ENCODE data around the gene HBS1L.

Gene HBS1L

GRCh38 chr6:135025175-135025574 lies 29.4 kb downstream of the HBS1L start:
- no peaks in the 10 kb centered on the region for H3K4me1 ChIP-seq (ENCODE audit: control insufficient read depth, low read length)
- no peak for TF ChIP-seq EZH2phosphoT487 (IDR thresholded peaks at IDR 0.05; ENCODE audit: borderline replicate concordance, low read length)
- TF ChIP-seq, protein P1, sequence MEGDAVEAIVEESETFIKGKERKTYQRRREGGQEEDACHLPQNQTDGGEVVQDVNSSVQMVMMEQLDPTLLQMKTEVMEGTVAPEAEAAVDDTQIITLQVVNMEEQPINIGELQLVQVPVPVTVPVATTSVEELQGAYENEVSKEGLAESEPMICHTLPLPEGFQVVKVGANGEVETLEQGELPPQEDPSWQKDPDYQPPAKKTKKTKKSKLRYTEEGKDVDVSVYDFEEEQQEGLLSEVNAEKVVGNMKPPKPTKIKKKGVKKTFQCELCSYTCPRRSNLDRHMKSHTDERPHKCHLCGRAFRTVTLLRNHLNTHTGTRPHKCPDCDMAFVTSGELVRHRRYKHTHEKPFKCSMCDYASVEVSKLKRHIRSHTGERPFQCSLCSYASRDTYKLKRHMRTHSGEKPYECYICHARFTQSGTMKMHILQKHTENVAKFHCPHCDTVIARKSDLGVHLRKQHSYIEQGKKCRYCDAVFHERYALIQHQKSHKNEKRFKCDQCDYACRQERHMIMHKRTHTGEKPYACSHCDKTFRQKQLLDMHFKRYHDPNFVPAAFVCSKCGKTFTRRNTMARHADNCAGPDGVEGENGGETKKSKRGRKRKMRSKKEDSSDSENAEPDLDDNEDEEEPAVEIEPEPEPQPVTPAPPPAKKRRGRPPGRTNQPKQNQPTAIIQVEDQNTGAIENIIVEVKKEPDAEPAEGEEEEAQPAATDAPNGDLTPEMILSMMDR (IDR thresholded peaks at IDR 0.05; ENCODE audit: low read depth, low read length, poor library complexity, severe bottlenecking) = no peak
- no peaks in the 10 kb centered on the region for H3K9me3 ChIP-seq (ENCODE audit: control insufficient read depth, insufficient read depth, low read length)
- peaks cover 13% of the 10 kb centered on the region for H3K36me3 ChIP-seq (ENCODE audit: control insufficient read depth, low read length)
- H3K27ac ChIP-seq (ENCODE audit: low read depth, low read length) = no peak overlapping the region
- no peaks in the 10 kb centered on the region for H3K27me3 ChIP-seq (ENCODE audit: control insufficient read depth, low read length)
- peaks cover 14% of the 10 kb centered on the region for H3K79me2 ChIP-seq (ENCODE audit: control insufficient read depth, low read length)
- H4K20me1 ChIP-seq (ENCODE audit: control insufficient read depth, insufficient read depth, low read depth, low read length) = no peaks in the 10 kb centered on the region
- H3K9me2 ChIP-seq (replicated peaks; ENCODE audit: control insufficient read depth, low read length) = no peaks in the 10 kb centered on the region
- no peak overlapping the region for H3K4me3 ChIP-seq (ENCODE audit: low read length)
- no peak overlapping the region for H3K4me2 ChIP-seq (ENCODE audit: low read length)
- H3F3A ChIP-seq (ENCODE audit: control insufficient read depth, insufficient read depth) = no peaks in the 10 kb centered on the region

- Histone ChIP-seq H3K4me1 (ENCODE audit: control insufficient read depth, low read length) (no peaks in the 10 kb centered on the region), H3F3A (ENCODE audit: control insufficient read depth, insufficient read depth) (no peaks in the 10 kb centered on the region; the same call in none of the 2 replicates), H3K4me2 (ENCODE audit: low read length) (no peak overlapping the region), H3K27ac (ENCODE audit: low read depth, low read length) (no peak overlapping the region), H3K27me3 (ENCODE audit: control insufficient read depth, low read length) (no peaks in the 10 kb centered on the region), H3K9me2 (replicated peaks; ENCODE audit: control insufficient read depth, low read length) (no peaks in the 10 kb centered on the region), H3K9me3 (ENCODE audit: control insufficient read depth, insufficient read depth, low read length) (no peaks in the 10 kb centered on the region), H3K36me3 (ENCODE audit: control insufficient read depth, low read length) (peaks cover 10% of the 10 kb centered on the region), H3K4me3 (ENCODE audit: low read length) (no peak overlapping the region), H3K79me2 (ENCODE audit: control insufficient read depth, low read length) (peaks cover 15% of the 10 kb centered on the region), H4K20me1 (ENCODE audit: control insufficient read depth, insufficient read depth, low read depth, low read length) (no peaks in the 10 kb centered on the region)
- TF ChIP-seq, protein P1 (IDR thresholded peaks at IDR 0.05; ENCODE audit: low read depth, low read length, poor library complexity, severe bottlenecking) = no peak
- TF ChIP-seq EZH2phosphoT487 (IDR thresholded peaks at IDR 0.05; ENCODE audit: borderline replicate concordance, low read length) = no peak
Measured at GRCh38 chr6:135022050-135022697, 32.4 kb downstream of the HBS1L start.

DNA sequence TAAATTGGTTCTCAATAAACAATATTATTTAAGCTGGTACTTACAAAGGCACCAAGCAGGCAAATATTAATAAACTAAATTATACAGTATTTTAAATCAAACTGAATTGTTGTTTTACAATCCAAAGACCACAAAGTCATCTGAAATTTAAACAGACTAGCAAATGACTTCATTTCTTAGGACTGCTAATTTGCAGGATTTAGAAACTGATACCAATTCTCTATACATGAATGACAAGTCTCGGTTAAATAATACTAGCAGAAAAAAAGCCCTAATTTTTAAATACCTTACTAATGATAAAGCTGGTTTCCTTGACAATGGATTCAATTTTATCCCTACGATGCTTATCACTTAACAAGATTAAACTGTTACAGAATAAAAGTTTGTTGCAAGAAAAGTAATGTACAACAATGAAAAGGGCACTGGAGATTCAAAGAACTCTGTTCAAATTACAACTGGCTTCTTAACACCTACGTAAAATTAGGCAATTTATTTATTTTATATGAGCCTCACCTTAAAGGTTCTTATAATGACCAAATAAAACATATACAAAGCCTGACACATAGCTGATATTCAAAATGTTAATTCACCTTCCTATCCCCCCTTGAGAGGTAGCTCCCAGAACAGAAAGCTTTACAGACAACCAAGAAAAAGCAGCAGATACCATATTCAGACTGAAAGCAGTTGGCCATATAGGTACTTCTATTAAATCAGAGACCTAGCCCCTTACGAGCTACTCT lies 33.1 kb downstream of the HBS1L start:
- Histone ChIP-seq H3K4me2 (ENCODE audit: low read length) (no peak overlapping the region), H3F3A (ENCODE audit: control insufficient read depth, insufficient read depth) (no peaks in the 10 kb centered on the region; the same call in none of the 2 replicates), H3K4me3 (ENCODE audit: low read length) (no peak overlapping the region), H3K27ac (ENCODE audit: low read depth, low read length) (no peak overlapping the region), H3K9me2 (replicated peaks; ENCODE audit: control insufficient read depth, low read length) (no peaks in the 10 kb centered on the region), H3K36me3 (ENCODE audit: control insufficient read depth, low read length) (peaks cover 10% of the 10 kb centered on the region), H4K20me1 (ENCODE audit: control insufficient read depth, insufficient read depth, low read depth, low read length) (no peaks in the 10 kb centered on the region), H3K79me2 (ENCODE audit: control insufficient read depth, low read length) (peaks cover 15% of the 10 kb centered on the region), H3K4me1 (ENCODE audit: control insufficient read depth, low read length) (no peaks in the 10 kb centered on the region), H3K27me3 (ENCODE audit: control insufficient read depth, low read length) (no peaks in the 10 kb centered on the region), H3K9me3 (ENCODE audit: control insufficient read depth, insufficient read depth, low read length) (no peaks in the 10 kb centered on the region)
- TF ChIP-seq EZH2phosphoT487 (IDR thresholded peaks at IDR 0.05; ENCODE audit: borderline replicate concordance, low read length) = no peak
- TF ChIP-seq, protein P1 (IDR thresholded peaks at IDR 0.05; ENCODE audit: low read depth, low read length, poor library complexity, severe bottlenecking) = no peak
